ENCODE results near the gene GNPAT.

The GNPAT gene

GRCh38 chr1:231322880-231323530, 82.0 kb downstream of the GNPAT start:
- DNase-seq = no peak

GRCh38 chr1:231324660-231325059, 83.6 kb downstream of the GNPAT start:
- DNase-seq = no peak

- no peak for DNase-seq
Observed at GRCh38 chr1:231326248-231326647, 85.2 kb downstream of the GNPAT start.

Measured in activated T-cell treated with anti-CD3 and anti-CD28 coated beads for 4 hours (primary cell).